HT1080 (cell line): ENCODE measurements around the gene CCNA2. TPM values are rescaled to one million over a fixed set of nuclear protein-coding genes. Genes with fewer than 3 reads are reported as not detected.

ENCODE experiments used
- DNase-seq: peaks from one replicate; pipeline ENCODE4 v3.0.0-alpha.2; 2015; ENCODE audit warnings: low read depth
- total RNA-seq: library from RNA; depleted of rRNA; stranded (reverse); fragments of >200 nt; shearing (Covaris generic); gene quantifications from 2 replicates; pipeline ENCODE4 v1.2.3, GENCODE V29; 2014

Gene CCNA2
- total RNA-seq, 1 experiment from 2014 or later = 190 TPM

DNA sequence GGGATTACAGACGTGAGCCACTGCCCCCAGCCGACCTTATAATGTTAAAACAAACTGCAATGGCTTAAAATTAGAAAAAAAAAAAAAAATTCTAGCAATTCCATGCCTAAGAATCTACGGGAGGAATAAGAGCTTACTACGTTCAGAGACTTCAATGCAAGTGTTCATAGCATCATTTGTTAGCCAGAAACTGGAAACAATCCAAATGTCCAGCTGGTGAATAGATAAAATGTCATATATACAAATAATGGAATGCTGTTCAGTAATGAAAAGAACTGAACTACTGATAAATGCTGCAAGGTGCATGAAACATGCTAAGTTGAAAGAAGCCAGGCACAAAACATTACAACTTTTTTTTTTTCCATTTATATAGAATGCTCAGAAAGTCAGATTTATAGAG, 17.3 kb downstream of the CCNA2 start:
- no peak for DNase-seq

DNA sequence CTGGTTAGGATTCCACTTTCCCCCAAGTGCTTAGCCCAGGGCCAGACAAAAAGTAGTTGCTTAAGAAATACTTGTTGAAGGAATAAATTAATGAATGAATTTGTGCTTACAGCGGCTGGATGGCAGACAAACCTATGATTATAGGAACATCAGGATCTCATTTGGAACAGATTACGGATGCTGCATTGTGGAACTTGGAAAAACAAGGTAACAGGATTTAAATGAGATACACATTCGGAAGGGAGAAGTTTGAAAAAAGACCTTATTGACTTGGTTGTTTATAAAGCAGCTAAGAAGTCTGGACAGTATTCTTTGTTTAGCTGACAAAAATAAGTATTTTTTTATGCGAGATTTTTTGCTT, 22.0 kb downstream of the CCNA2 start:
- no peak for DNase-seq

- peak; percentile 89 for DNase-seq
These were observed 22.5 kb downstream of the CCNA2 start, which contains the start of gene EXOSC9 for GRCh38 chr4:121800961-121801714. TSS of gene EXOSC9 (plus strand) at chr4:121801323. CDS start at chr4:121801425, 102 bp downstream.

DNA sequence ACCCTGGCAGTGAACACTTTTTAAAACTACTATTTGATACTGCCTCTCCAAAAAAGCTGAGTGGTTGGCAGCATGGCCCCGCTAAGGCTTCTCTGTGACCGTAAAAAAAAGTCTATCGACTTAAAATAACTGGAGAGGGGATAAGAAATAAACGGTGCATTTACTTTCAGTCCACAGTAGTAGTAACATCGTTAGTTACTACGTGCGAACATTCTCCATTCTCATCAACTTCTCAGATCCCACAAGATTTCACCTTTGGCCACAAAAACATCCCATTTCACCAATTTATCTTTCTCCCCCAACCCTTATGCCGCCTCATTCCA, 23.1 kb downstream of the CCNA2 start:
- no peak for DNase-seq

DNA sequence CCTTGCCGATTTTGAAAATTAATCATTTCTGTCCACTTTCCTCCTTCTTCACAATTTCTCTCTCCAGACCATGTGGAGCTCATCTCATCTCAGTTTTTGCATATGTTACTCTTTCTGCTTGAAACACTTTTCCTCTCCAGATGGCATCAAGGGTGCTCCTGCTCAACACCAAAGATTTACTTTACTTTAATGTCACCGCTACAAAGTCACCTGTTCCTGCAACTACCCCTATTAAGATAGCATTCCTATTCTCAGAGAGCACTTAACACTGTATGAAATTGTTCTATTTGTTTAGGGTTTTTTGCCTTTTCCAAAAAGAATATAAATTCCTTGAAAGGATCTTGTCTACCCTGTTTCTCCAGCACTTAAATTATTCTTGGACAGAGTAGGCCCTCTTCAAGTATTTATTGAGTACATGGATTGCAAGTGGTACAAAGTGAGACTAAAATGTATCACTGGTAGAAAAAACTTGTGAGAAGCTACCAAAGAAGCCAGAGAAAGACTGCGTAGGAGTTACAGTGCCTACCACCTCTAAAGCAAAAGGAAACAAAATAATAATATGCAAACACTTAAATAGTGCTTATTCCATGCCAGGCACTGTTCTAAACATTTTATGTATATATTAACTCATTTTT, 23.7 kb downstream of the CCNA2 start:
- no peak for DNase-seq

DNA sequence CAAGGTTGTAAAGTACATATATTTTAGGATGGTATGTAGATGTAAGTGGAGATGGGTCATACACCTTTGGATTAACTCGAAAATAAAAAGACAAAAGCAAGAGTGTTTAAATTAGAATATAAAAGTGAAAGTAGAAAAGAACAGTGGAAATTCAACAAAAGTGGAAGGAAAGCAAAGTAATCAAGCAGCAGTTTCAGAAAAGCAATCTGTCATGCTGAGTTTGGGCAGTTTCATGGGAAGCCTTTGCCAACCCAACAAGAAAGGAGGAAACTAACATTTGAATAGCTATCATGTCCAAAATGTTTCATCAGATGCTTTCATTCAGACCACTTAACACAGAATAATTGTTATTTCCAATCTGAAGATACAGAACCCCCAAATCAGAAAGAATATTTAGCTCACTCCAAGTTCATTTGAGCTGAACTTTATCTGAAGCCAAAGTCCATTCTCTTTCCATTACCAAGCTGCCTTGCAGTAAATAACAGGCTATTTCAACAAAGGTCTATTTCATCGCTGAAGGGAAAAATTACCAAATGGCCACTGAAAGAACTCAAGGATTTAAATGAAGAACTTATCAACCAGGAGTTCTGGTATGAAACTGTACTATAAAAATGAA, 24.4 kb downstream of the CCNA2 start:
- no peak for DNase-seq

DNA sequence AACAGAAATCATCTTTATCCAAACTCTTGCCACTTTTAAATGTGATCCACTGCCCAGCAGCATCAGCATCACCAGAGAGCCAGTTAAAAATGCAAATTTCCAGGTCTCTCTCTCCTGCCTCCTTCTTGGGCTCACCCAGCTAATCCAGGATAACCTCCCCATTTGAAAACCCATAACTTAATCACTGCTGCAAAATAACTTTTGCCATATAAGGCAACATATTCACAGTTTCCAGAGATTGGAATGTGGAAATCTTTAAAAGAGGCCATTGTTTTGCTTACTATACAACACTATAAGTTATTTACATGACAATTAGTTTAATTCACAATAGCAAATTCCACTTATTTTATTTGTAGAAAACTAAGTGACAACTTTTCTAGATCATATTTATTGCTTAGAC, 27.4 kb downstream of the CCNA2 start:
- DNase-seq = no peak

DNA sequence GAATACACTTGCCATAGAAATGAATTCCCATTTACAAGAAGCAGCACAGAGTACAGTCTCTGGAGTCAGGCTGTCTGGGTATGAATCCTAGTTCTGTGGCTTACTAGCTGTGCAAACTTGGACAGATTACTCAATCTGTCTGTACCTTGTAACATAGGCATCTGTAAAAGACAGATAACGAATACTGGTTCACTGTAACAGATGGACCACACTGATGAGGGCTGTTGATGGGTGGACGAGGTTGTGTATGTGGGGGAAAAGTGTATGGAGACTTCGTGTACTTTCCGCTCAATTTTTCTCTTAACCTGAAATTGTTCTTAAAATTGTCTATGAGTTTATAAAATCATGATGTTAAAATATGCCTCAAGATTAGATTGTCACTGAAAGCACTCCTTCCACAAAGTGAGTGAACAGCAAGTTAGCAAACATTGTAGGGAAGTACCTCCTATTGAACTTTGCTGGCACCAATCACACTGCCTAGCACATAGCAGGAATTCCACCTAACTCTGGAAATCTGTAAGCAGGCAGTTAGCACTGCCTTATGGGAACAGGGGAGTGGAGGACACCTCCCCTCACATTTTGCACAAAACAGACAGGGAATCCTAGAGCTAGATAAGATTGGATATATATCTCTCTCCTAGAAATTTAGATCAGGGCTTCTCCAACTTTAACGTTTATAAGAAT, 29.0 kb downstream of the CCNA2 start:
- no peak for DNase-seq

GRCh38 chr4:121792966-121793365, 30.7 kb downstream of the CCNA2 start:
- DNase-seq = no peak

- DNase-seq = peak; percentile 42
These were observed 32.2 kb downstream of the CCNA2 start for GRCh38 chr4:121791481-121791880.

DNA sequence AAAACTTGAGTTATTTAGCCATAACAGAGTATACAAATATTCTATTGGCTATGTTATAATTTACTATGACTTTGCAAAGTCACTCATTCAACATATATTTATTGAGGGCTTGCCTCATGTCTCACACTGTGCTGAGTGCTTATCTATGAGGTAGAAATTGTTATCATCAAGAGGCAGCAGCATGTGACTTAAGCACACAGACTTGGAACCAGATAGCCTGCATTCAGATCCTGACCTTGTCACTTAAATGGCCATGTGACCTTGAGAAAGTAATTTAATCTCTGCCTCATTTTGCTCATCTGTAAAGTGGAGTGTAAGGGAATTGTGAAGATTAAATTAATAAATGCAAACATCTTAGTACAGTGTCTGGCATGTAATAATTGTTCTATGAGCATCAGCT, 32.7 kb downstream of the CCNA2 start:
- DNase-seq = no peak

DNA sequence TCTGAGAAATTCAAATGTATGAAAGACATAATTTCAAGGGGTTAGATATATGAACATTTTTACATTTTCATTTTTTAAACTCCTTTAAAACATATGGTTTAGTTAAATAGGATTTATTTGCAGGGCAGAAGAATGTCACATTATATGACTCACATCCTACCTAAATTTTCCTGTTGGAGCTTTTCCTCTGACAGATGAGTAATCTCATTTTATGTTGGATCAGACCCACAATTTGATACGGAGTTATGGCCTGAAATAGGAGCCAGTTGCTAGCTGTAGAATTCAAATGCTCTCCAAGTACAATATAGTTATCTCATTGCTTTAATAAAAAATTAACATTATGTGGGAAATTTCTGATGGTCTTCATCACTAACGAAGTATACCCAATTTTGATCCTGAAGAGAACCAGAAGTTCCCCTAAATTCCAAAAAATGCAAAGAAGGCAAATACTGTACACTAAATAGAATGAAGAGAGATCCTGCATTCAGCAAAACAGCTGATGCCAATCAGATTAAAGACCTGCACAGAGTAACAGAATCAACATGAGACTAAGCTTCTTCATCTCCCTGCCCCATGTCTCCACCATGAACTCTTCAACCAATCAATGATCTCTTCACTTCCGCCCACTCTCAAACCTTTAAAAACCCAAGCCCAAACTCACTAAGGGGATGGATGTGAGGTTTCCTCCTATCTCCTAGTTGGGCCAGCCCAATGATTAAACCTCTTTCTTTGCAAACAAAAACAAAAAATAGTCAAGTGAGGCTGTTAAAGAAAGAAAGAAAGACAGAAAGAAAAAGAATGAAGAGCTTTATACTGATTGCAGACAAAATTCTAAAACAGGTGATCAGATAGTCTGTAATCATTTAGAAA, 33.5 kb downstream of the CCNA2 start:
- peak; percentile 86 for DNase-seq

DNA sequence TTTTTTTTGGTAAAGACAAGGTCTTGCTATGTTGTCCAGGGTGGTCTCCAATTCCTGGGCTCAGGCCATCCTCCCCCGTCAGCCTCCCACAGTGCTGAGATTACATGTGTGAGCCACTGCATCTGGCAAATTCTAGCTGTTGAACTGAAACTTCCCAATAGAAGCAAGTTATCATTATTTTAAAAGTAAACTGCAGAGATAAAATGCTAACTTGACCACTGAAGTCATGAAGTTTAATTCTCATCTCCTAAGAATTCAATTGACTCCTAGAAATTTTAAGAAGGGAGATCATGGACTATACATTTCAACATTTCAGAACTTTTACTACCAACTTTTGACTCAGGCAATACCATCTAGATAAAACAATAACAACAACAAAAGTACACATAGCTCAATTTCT, 34.2 kb downstream of the CCNA2 start:
- no peak for DNase-seq

DNA sequence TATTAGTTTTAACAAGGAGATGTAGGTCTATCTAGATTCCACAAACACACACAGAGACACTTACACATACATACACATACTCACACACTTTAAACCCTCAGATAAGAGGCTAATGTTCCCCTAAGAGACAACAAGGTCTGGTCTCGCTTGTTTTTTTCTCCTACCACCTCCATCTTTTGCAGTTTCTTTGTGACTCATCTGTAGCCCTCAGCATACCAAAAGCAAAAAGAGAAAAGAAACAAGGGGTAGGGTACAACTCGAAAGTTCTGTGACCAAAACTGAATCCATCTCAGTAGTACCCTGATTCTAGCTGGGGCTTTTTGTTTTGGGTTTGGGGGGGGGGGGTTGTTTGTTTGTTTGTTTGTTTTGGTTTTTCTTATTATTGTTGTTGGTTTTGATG, 34.8 kb downstream of the CCNA2 start:
- no peak for DNase-seq

- no peak for DNase-seq
These were observed 37.5 kb downstream of the CCNA2 start for GRCh38 chr4:121786221-121786620.

DNA sequence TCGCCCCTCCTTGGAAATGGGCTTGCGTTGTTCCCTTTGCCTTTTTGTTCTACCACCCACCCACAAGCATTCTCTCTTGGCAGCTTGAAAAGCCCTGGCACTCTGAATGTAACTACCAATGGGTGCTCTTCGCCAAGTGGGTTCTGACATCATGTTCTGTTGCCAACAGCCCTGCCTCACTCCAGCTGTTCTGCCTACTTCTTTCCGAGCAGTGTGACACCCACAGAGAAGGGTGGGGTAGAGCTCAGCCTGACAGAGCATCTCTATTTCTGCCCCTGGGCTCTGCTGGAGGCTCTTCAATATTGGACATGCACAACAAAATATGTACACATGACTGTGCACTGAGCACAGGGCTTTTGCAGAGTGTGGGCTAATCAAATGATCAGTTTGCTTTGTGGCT, 38.2 kb downstream of the CCNA2 start:
- no peak for DNase-seq

GRCh38 chr4:121784975-121785374, 38.7 kb downstream of the CCNA2 start:
- peak; percentile 85 for DNase-seq

GRCh38 chr4:121784401-121784800, 39.3 kb downstream of the CCNA2 start:
- DNase-seq = no peak

DNA sequence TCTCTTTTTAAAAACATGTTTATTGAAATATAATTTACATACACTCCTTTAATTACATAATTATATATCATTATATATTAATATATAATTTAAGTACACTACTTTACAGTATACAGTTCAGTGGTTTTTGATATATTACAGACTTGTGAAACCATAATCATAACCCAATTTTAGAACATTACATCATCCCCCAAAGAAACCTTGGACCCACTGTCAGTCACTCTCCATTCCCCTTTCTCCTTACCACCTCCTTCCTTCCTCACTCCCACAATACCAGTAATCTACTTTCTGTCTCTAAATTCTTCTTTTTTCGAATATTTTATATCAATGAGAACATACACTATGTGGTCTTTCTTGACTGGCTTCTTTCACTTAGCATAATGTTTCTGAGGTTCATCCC, 40.5 kb downstream of the CCNA2 start:
- no peak for DNase-seq

GRCh38 chr4:121778991-121779628, 44.6 kb downstream of the CCNA2 start:
- DNase-seq = no peak

DNA sequence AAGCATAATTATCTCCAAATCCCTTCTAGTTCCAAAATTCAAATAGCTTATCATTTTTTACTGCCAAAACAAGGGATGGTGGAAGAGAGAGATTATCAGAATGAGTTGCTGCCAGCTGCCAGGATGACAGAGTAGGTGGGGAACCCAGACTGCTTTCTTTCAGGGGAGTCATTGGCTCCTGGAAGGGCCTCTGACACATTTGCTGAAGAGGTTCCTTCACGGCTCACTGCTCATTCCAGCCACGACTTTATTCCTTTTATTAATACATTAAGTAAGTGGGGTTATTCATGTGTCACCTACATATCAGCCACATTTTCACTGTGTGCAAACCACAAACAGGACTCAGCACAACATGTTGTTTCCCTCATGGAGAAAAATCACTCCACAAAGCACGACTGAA, 46.1 kb downstream of the CCNA2 start:
- DNase-seq = no peak
